T-helper 2 cell treated with Interferon-gamma antibody and Interleukin-4, amounts not matched to agents 5 μg/mL and 100 μg/mL, for 36 hours (primary cell): Measurements from ENCODE around the gene APMAP.

Source experiments
- DNase-seq: peaks from one replicate; pipeline ENCODE4 v3.0.0; 2021; ENCODE audit warnings: low spot score
- H3K27ac Mint-ChIP-seq: one replicate; pipeline ENCODE4 v1.8.0; 2021; ENCODE audit warnings: mild to moderate bottlenecking, mixed read lengths
- H3K27me3 Mint-ChIP-seq: one replicate; pipeline ENCODE4 v1.8.0; 2021; ENCODE audit warnings: low read depth, mixed read lengths
- H3K36me3 Mint-ChIP-seq: one replicate; pipeline ENCODE4 v1.8.0; 2021; ENCODE audit warnings: low read depth, mixed read lengths
- H3K4me1 Mint-ChIP-seq: one replicate; pipeline ENCODE4 v1.8.0; 2021; ENCODE audit warnings: low read depth, mixed read lengths
- H3K4me3 Mint-ChIP-seq: one replicate; pipeline ENCODE4 v1.8.0; 2022; ENCODE audit warnings: mild to moderate bottlenecking, moderate library complexity, mixed read lengths
- H3K9me3 Mint-ChIP-seq: one replicate; pipeline ENCODE4 v1.8.0; 2021; ENCODE audit warnings: mixed read lengths

Gene APMAP

DNA sequence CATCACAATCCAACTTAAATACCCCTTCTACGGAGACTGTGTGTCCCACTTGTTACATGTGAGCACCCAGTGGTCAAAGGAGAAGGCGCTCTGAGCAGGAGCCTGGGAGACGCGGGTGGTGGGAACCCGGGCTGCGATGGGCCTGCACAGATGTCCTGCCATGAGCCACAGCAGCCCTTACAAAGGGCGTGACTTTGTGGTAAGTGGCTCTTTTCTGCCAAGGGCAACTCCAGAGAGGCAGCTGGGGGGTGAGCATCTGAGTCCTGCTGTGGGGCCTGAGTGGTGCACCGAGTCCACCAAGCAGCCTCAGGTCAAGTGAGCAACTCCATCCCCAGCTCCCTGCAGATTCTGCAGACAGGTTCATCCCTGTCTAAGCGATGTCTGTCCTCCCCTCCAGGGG is 77.1 kb downstream of the APMAP start:
- DNase-seq: no peak
- no peaks in the 10 kb centered on the region for H3K36me3 Mint-ChIP-seq
- no peak overlapping the region for H3K4me3 Mint-ChIP-seq
- H3K9me3 Mint-ChIP-seq: no peaks in the 10 kb centered on the region
- H3K4me1 Mint-ChIP-seq: peaks cover 6% of the 10 kb centered on the region
- no peak overlapping the region for H3K27ac Mint-ChIP-seq
- H3K27me3 Mint-ChIP-seq: peaks cover 2% of the 10 kb centered on the region

DNA sequence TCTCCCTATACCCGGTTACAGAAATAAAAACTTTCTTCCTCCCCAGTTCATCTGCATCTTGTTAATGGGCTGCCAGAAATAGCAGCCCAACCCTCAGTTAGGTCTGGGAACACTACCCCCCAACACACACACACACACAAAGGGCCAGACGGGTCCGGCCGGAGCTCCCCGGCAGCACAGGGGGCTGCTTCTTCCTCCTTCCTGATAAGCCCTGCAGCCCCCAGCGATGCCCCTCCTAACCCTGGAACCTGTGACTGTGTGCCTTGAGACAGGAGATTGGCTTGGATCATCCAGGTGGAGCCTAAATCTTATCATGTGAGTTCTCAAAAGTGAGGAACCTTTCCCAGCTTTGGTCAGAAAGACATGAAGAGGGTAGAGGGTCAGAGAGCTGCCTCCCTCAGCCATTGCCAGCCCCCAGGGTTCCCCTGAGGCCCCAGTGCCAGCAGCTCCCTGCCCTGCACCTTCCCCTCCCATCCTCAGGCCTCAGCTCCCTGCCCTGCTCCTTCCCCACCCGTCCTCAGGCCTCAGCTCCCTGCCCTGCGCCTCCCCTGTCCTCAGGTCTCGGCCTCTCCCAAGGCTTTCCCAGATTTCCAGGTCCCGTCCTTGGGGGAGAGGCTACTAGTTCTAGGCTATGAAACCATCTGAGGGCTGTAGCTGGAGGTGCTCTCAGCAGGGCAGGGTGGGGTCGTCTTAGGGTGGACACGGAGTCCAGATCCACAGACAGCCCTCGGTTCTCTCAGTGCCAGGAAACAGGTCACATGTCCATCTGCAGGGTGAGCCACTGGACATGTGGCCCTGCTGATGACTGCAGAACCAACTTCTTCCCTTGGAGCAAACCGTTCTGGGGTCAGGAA is 77.9 kb downstream of the APMAP start:
- Mint-ChIP-seq H3K27me3 (no peaks in the 10 kb centered on the region), H3K4me3 (no peak overlapping the region), H3K36me3 (no peaks in the 10 kb centered on the region), H3K27ac (no peak overlapping the region), H3K9me3 (no peaks in the 10 kb centered on the region), H3K4me1 (peaks cover 2% of the 10 kb centered on the region)
- DNase-seq: no peak

DNA sequence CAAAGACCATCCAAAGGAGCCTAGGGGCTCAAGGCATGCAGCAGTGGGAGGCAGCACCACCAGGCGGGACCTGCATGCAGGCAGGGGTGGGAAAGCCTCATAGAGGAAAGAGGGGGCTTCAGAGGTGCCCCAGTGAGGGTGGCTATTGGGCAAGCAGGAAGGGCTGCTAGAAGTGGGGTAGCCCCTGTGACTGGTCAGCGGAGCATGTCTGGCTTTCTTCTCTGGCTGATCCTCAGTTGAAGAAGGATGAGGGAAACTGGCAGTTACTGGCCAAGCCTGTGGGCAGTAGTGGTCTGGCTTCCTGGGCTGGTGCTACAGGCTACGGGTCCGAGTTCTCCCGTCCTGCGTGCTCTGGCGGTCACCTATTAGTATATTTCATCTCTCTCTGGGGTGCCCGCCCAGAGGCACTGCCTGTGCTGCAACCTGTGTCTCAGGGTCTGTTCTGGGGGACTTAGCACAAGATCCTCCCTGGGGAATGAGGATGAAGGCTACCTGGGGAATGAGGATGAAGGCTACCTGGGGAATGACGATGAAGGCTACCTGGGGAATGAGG is 79.4 kb downstream of the APMAP start:
- Mint-ChIP-seq H3K36me3 (no peaks in the 10 kb centered on the region), H3K9me3 (no peaks in the 10 kb centered on the region), H3K27me3 (no peaks in the 10 kb centered on the region), H3K4me3 (no peak overlapping the region), H3K27ac (no peak overlapping the region), H3K4me1 (no peaks in the 10 kb centered on the region)
- no peak for DNase-seq
